A673 (cell line): ENCODE measurements around the gene CMTM1.

Experiments
- CTCF ChIP-seq: fragments of 300-800, 200-600 bp; sonication (generic); conservative IDR thresholded peaks from 2 replicates; pipeline ENCODE4 v1.5.1; 2017; ENCODE audit warnings: low read depth, mild to moderate bottlenecking, antibody characterized with exemption, low read length, moderate library complexity, mixed read lengths
- EZH2 ChIP-seq: fragments of 200-600 bp; sonication (generic); IDR thresholded peaks from 2 replicates; pipeline ENCODE4 v1.6.1; 2017; ENCODE audit warnings: borderline replicate concordance, low read depth, mild to moderate bottlenecking, mixed read lengths, antibody characterized with exemption, low read length; ENCODE audit not compliant: poor library complexity, severe bottlenecking

DNA sequence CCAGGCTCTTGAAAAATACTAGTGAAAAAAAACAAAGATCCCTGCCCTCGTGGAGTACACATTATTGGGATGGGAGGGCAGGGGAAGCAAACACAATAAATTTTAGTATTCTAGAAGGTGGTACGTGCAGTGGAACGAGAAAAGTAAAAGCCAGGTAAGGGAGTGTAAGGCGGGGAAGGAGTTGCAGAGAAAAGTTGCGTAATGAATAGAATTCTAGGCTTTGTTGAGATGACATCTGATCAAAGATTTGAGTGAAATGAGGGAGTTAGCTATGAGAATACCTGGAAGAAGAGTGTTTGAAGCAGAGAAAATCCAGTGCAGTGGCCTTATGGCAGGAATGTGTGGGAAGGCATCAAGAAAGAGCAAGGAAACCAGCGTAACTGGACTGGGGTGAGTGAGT is 11.7 kb upstream of the CMTM1 start:
- no peak for TF ChIP-seq EZH2
- no peak for TF ChIP-seq CTCF
